Dermis blood vessel endothelial cell (primary cell): ENCODE measurements around the gene EAF2. TPM values are rescaled to one million over a fixed set of nuclear protein-coding genes. Genes with fewer than 3 reads are reported as not detected.

Experiments used
- total RNA-seq: library from RNA; depleted of rRNA; stranded (reverse); fragments of >200 nt; gene quantifications from 2 replicates; pipeline ENCODE4 v1.2.3, GENCODE V29; 2014

The EAF2 gene
- total RNA-seq, 1 donor from 2014 or later, result 1.5 TPM

Other genes with a start within 250 kb of the EAF2 start
- gene FBXO40, start 241.8 kb upstream of the EAF2 start, total RNA-seq, result not detected in 2 replicates
- 19.4 and 30.0 TPM in 2 replicates for gene HCLS1, start 174.3 kb upstream of the EAF2 start, total RNA-seq
- 48.3 and 60.1 TPM in 2 replicates for gene GOLGB1, start 85.5 kb upstream of the EAF2 start, total RNA-seq
- gene IQCB1, start 149 bp upstream of the EAF2 start, total RNA-seq, result 10.6 and 15.5 TPM in 2 replicates
- 0.33 and 0.34 TPM in 2 replicates for gene SLC15A2, start 59.2 kb downstream of the EAF2 start, total RNA-seq
- gene ILDR1, start 187.0 kb downstream of the EAF2 start, total RNA-seq, result not detected in 2 replicates
- gene CD86, start 220.2 kb downstream of the EAF2 start, total RNA-seq, result not detected in 2 replicates